Measurements from ENCODE around the gene UPB1.
"Not testable (repeated sequence)": the region's sequence is repeated elsewhere in the genome, so short reads cannot be mapped to it uniquely, and the experiment has no call there.

Gene UPB1

DNA sequence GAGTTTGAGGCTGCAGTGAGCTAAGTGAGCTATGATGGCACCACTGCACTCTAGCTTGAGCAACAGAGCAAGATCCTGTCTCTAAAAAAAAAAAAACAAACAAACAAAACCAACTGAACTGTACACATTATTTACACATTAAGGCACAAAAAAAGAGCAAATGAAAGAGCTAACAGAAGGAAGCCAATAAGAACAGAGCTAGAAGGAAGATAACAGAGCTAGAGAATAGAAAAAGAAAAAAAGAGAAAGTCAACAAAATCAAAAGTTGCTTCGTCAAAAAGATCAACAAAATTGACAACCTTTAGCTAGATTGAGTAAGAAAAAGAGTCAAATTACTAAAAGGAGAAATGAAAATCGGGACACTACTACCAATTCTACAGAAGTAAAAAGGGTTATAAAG is 34.8 kb downstream of the UPB1 start:
- no peak for DNase-seq (ENCODE audit: low read depth, low spot score)

DNA sequence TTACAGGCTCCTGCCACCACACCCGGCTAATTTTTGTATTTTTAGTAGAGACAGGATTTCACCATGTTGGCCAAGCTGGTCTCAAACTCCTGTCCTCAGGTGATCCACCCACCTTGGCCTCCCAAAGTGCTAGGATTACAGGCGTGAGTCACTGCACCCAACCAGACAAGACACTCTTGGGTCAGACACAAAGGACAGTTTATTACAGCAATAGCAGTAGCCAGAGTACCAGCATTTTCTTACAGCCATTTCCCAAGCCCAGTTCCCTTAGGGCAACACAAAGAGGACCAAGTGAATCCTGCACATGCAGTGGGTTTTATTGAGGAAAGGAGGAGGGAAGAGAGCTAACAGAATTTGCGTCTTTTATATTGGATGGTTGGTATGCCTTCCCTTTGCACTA is 35.8 kb downstream of the UPB1 start:
- DNase-seq (ENCODE audit: low read depth, low spot score) = not testable (repeated sequence)

DNA sequence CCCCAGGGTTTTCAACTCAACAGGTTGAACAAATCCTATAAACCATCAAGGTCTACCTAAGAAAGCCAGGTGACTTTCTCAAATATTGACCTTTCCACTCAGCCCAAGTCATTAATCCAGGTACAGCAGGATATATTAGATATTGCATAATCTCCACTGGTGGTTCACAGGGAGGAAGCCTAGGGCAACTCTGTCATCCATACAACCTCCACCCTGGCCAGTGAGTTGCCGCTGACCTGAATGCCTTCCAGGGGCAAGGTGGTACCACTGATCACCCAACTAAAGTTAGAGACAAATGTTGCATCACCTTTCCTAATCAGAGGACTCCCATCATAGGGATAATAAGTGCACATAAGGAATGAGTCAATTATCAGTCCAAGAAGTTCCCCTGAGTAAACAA is 36.9 kb downstream of the UPB1 start:
- no peak for DNase-seq (ENCODE audit: low read depth, low spot score)

DNA sequence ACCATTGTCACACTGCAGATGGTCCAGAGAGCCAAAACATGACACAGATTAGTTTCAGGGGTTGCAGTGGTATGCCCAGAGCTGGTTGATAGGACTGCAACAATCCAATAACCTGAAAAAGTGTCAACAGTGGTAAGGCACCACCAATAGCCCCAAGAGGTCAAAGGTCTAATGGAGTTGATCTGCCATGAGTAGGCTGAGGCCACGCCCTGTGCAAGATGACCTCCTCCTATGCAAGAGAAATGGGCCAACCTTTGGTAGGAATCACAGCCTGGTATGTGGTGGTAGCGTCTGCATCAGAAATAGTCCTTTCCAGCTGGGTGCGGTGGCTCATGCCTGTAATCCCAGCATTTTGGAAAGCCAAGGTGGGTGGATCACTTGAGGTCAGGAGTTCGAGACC is 40.2 kb downstream of the UPB1 start:
- no peak for DNase-seq (ENCODE audit: low read depth, low spot score)

DNA sequence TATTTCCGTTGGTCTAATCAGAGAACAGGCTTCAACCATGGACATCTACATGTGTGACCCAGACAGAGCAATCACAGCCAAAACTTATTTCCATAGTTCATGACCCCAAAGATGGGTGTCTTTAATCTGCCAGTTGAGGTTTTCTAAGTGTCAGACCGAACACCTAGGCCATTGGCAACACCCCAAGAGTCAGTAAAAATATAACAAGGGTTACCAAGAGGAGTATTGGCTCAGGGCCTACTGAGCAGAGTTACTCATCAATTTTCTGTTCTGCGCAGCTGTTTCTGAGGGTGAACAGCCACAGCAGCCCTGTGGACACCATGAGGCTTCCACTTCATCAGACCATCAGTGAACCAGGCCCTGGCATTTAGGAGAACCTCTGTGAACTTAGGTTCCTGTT is 41.0 kb downstream of the UPB1 start:
- DNase-seq (ENCODE audit: low read depth, low spot score) = no peak

DNA sequence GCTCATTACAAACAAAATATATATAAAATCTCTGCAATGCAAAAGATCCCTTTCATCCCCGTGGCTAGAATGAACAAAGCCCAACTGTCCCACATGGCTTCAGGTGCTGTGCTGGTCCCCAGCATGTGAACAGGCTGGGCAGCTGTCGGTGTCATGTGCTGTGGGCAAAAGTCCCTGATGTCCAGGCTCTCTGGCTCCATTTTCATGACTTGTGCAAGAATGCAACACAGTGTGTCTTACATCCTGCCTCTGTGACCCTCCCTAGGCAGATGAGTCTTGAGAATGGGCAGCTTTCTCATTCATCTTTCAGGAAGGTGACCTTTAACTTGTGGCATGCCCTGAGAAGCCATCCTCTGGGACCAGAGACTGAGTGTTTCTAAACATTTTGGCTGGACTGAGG is 45.3 kb downstream of the UPB1 start:
- DNase-seq (ENCODE audit: low read depth, low spot score) = no peak

DNA sequence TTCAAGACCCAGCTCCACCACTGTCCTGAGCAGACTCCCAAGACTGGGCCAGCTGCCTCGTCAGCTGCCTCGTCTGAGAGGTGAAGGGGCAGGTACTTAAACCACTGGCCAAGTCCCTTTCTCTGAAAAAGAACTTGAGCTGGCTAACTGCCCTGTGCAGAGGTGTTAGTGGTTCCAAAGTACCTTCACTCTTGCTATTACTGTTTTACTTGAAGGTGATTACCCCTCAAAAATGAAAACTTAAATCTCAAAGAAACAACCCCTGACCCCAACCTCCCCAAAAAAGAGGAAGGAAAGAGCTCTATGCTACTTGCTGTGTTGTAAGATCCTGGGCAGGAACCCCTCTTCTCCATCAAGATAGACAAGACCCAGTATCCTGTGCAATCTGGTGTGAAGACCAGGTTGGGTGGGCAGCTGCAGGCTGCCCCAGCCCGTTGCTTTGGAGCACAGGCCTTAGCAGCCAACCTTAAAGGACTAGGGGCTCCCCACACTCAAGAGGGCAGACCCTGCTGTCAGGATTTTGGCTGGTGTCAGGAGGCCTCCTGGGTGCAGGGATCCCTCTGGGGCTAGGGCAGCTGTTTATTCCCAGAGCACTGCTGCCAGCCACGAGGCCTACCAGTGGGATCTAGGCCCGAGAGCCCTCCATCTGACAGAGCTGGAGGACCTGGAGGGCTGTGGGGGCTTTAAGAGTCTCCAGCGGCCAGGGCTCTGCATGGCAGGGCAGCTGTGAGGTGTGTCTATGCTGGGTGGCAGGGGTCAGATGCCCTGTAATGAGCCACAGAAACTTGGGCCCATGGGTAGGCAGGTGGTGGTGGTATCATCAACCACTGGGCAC is 46.8 kb downstream of the UPB1 start:
- DNase-seq (ENCODE audit: low read depth, low spot score) = no peak

DNA sequence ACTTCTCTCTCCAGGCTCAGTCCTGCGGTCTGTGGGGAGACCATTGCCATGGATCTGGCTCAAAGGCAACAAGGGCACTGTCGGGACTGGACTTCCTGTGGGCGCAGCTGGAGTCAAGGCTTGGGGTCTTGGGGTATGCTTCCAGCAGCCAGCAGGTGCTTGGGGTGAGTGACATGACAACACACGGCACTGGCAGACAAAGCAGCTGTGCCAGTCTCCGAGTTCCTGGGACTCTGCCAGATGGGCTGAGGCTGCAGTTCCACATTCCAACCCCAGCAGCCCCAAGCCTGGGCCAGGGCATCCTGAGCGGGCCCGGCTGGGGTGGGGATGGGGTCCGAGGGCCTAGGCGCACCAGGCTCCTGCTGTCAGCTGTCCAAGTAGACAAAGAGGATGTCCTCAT is 47.5 kb downstream of the UPB1 start:
- DNase-seq (ENCODE audit: low read depth, low spot score) = no peak

DNA sequence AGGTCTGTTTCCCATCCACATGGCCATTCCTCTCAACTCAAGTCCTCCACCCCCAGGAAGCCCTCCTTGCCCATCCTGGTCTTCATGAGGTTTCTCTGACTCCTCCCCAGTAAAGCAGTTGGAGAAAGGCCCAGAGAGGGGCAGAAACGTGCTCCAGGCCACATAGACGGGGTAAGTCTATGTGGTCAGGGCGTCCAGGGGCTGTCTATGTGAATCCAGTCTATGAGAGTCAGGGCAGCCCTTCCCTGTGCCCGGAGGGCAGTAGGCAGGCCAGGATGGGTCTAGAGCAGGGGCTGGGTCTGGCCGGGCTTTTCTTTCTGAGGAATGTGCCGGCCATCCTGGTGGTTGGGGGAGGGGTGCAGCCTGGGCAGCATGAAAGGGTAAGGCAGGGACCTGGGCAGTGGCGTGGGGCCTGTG is 48.1 kb downstream of the UPB1 start:
- DNase-seq (ENCODE audit: low read depth, low spot score) = no peak

DNA sequence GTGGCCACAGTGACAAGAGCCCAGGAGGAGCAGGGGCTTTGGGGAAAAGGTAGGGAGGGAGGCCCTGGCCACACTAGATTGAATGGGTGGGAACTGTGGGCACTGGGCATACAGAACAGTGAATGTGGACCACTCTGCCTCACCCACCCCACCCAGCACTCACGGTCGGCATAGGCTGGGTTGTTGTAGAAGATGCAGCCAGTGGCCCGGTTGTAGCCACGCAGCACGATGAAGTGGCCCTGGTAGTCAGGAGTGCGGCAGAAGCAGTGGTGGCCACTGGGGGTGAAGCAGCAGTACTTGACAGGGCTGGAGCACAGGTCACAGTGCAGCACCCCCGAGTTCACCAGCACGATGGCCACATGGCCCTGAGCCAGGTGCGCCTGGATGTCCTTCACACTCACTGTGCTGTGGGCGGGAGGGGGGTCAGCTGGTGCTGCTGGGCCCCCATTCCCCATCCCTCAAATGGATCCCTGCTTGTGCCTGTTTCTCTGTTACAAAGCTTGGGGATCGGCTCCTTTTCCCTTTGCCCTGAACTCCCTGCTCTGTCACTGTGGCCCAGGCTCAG is 48.6 kb downstream of the UPB1 start:
- no peak for DNase-seq (ENCODE audit: low read depth, low spot score)

DNA sequence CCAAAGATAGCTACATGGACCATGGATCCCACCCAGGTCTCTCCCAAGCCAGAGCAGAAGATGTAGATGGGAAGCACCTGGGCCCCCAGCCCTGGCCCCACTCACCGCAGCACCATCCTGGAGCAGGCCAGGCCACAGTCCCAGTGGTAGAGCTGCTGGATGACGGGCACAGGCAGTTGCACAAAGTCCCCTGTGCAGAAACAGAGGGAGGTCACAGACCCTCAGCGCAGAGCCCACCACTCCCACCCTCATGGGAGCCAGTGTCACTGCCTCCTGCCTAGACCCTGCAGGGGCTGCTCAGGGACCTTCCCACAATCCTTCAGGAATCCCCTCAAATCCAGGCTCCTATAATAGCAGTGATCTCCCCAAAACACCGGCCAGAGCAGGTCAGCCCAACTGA is 53.7 kb downstream of the UPB1 start:
- no peak for DNase-seq (ENCODE audit: low read depth, low spot score)

DNA sequence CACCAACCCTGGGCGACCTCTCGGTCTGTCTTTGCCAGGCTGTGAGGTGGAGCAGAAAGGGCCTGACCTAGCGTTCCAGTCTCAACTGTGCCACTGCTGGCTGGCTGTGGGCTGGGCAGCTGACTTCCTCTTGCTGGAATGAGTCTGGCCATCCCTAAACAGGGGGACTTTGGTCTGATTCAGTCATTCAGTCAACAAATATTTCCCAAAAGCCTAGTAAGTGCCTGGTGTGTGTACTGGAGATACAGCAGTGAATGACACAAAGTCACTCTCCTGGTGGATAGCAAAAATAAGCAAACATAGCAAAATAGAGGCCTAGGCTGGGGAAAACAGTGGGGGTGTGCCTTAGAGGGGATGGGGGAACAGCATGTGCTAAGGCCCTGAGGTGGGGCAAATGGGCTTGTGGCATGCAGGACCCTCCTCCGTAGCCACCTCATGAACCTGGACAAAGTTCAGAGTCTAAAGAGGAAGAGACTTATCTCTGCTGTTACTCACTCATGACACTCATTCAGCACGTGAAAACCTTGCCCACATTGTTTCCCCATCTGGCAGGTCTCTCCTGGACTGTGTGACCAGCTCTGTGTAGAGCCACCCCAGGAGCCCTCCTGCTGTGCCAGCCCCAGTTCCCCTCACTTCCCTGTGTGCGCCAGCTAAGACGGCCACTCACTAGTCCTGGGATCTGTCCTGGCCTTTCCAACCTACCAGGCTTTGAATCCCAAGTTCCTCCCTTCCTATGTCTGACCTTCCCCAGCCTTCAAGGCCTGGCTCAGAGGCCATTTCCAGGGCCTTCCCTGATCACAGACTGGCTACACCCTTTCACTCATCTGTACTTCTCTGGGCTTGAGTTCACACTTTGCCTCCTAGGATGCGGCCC is 55.1 kb downstream of the UPB1 start:
- no peak for DNase-seq (ENCODE audit: low read depth, low spot score)

DNA sequence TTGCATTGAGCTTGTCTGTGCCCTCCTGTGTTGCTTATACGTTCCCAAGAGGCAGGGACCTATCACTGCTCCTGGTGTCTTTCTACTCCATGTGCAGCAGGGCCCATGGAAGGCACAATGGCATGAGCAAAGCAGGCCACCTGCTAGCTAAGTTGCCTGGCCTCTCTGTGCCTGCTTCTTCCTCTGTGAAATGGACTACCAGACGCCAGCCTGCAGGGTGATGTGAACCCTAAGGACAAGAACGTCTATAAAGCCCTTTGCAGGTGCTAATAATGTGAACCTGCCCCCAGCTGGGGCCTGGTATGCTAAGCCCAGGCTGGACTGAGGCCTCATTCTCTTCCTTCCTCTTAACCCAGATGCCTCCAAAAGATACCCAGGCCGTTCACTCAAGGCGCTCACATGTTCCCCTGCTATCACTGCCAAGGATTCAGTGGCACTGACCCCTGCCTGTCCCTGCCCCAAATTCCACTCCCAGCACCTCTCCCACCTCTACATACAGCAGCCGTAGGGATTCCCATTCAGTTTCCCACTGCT is 55.8 kb downstream of the UPB1 start:
- no peak for DNase-seq (ENCODE audit: low read depth, low spot score)

DNA sequence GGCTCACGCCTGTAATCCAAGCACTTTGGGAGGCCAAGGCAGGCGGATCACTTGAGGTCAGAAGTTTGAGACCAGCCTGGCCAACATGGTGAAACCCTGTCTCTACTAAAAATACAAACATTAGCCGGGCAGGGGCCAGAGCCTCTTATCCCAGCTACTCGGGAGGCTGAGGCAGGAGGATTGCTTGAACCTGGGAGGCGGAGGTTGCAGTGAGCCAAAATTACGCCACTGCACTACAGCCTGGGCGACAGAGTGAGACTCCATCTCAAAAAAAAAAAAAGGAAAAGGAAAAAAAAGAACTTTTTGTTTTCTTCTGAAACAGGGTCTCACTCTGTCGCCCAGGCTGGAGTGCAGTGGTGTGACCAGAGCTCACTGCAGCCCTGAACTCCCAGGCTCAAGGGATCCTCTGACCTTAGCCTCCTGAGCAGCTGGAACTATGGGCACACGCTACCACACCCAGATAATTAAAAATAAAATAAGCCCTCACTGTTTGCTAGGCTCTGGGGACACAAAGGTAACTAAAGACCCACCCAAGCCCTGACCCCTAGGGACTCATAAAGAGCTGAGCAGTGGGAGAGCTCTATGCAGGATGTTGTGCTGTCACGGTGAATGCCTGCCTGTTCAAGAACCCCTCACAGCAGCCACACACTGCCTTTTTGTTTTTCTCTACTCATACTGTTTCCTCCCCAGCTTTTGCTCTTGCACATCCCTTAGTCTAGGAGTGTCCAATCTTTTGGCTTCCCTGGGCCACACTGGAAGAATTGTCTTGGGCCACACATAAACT is 57.6 kb downstream of the UPB1 start:
- not testable (repeated sequence) for DNase-seq (ENCODE audit: low read depth, low spot score)

DNA sequence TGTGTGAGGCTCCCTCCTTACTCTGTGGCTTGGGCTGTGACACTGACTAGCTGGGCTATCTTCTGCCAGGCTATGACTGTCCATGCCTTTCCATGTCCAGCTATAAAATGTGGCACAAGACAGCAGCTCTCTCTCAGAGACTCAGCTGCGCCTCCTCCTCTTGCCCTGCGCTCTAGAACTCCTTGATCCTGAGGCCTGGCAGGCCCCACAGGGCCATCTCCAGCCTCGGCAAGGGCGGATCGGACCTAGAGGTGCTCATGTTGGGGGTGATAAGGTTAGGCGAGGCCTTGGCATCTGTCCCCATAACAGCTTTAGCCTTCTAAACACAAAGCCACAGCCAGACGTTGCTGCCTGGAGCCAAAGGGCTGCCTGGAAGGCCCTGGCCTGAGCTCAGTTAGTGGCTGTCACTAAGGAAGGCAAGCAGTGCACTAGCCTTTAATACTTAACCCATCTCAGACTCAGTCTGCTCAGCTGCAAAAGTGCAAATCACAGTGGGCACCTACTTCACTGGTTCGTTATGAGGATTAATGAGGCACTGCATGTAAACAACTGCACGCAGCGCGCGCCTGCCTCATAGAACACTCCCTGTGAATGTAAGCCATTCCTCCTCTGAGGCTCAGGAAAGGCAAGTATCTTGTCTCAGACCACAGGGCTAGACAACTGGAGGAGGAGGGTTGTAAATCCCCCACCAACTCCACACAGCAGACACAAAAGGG is 58.6 kb downstream of the UPB1 start:
- no peak for DNase-seq (ENCODE audit: low read depth, low spot score)

DNA sequence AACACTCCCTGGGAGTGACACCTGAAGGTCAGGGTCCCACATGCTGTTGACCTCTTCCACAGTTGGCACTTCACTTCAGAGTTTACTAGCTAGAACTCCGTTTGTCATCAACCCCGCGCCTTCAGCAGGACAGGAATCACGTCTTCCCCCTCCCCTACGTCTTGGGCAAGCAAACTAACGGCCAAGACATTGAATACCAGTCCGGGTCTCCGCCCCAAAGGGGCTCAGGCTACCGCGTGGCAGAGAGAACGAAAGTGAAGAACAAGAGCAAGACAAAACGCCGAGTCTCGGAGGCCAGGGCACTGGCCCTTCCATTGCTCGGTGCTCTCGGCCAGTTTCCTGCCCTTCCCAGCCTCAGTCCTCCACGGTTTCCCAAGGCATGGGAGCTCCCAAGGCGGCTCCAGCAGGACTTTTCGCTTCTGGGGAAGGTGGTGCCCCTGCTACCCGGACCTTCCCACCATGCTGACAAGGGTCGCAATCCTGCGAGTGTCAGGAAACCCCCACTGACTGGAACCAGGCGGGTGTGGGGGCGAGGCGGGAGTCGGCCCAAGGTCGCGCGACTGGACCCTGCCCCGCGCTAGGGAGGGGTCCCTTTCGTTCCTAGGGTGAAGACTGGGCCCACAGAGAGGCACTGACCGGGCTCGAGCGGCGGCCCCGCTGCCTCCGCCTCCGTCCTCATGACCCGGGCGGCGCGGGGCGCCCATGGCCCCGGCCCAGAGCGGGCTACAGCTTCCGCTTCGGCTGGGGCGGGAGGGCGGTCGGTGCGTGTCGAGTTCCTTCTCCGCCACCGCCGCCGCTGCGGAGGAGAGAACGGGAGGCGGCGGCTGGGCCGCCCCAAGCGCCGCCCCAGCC is 59.4 kb downstream of the UPB1 start, which contains the start of gene GUCD1:
TSS of gene GUCD1 (minus strand) at position 826 of the 852 bp plus-strand sequence. CDS start at position 679, 147 bp downstream.
- no peak for DNase-seq (ENCODE audit: low read depth, low spot score)

DNA sequence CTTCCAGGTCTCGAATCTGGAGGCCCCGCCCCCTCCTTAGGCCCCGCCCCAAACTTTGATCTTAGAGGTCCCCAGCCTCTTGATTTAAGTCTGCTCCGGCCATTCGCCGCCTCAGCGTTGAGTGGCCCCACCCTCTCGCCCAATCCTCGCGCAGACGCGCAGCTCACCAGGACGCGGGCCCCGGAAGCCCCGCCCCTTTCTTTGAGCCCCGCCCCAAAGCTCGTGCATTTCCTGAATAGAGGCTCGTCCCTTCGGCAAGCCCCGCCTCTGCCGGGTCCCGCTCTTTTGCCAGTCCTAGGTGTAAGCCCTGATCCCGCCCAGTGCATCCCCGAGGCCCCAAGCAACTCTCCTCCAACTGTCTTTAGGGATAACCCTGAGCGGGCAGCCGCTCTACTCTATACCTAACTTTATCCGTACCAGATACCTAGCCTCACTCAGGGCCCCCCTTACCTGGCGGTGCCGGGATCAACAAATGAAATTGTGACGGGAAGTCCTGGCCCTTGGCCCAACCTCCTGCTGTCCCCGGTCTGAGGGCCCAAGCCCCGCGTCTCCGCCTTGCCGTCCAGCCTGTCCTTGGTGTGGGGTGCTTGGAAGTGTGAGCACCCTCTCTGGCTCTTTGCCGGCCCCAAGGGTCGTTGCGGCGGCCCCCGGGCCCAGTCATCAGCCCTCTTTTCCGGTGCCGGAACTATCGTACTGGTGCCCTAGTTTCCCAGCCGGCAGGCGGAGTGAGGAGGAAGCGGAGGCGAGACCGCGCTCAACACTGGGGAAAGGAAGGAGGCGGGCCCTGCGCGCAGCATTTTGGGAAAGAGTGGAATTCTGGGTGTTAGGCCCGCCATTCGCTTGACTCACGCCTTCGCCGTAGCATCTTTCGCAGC is 60.3 kb downstream of the UPB1 start, which contains the start of gene SNRPD3:
TSS of gene SNRPD3 (plus strand) at position 835 of the 875 bp plus-strand sequence. CDS start 1,676 bp downstream, outside the sequence.
- peak; percentile 99 for DNase-seq (ENCODE audit: low read depth, low spot score)

DNA sequence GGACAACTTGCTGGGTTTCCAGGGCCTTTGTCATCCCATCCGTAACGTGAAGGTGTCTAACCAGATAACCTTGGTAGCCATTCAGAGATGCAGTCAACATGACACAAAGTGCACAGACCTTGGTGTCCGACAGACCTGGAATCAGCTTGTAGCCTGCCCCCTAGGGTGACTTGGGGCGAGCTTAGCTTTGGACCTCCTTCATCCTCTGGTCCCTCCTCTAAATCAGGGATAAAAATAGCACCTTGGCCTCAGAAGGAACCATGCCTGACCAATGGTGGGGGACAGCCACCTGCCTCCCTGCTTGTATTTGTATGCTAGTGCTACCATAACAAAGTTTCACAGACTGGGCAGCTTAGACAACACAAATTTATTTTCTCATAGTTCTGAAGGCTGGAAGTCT is 64.3 kb downstream of the UPB1 start:
- DNase-seq (ENCODE audit: low read depth, low spot score) = no peak

DNA sequence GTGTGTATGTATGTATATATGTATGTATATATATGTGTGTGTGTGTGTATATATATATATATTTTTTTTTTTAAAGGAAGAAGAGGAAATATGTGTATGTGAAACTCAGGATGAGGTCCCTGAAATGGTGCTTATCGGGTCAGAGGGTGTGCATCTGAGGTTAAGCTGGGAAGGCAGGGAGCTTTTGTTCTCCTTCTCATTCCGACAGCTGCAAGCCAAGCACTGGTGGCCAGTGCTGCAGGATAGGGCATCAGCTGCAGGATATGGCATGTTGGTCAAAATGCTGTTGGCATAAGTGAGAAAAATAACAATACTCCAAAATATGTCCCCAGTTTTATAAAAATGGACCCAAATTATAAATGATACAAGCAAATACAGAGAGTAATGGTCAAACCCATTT is 68.1 kb downstream of the UPB1 start:
- no peak for DNase-seq (ENCODE audit: low read depth, low spot score)

All from ELF-1 (cell line).